ENCODE measurements around the gene FGF19. TPM values are rescaled to one million over a fixed set of nuclear protein-coding genes. Genes with fewer than 3 reads are reported as not detected.

Gene FGF19
- total RNA-seq, 2 experiments from 2014 or later, result 0.10 TPM; not detected in 1

GRCh38 chr11:69732910-69733309, 29.1 kb upstream of the FGF19 start:
- Mint-ChIP-seq H3K4me3 (no peak overlapping the region), H3K36me3 (ENCODE audit: low read depth) (peaks cover 8% of the 10 kb centered on the region), H3K27me3 (ENCODE audit: low read depth) (peaks cover 19% of the 10 kb centered on the region), H3K4me1 (ENCODE audit: low read depth) (no peaks in the 10 kb centered on the region), H3K27ac (no peak overlapping the region), H3K9me3 (peaks cover 15% of the 10 kb centered on the region)
- DNase-seq, result no peak
- CTCF ChIA-PET, result no interaction called here
- intact Hi-C loops (cut with micrococcal nuclease), result no loop called here

- H3K4me3 Mint-ChIP-seq, result no peak overlapping the region
- CTCF ChIA-PET, result no interaction called here
- H3K27me3 Mint-ChIP-seq (ENCODE audit: low read depth), result peaks cover 25% of the 10 kb centered on the region
- DNase-seq, result no peak
- H3K4me1 Mint-ChIP-seq (ENCODE audit: low read depth), result no peaks in the 10 kb centered on the region
- H3K9me3 Mint-ChIP-seq, result peaks cover 15% of the 10 kb centered on the region
- no peak overlapping the region for H3K27ac Mint-ChIP-seq
- peaks cover 8% of the 10 kb centered on the region for H3K36me3 Mint-ChIP-seq (ENCODE audit: low read depth)
- intact Hi-C loops (cut with micrococcal nuclease), result no loop called here
These were observed 27.3 kb upstream of the FGF19 start for GRCh38 chr11:69731110-69731509.

GRCh38 chr11:69730500-69730899, 26.7 kb upstream of the FGF19 start:
- H3K27ac Mint-ChIP-seq, result no peak overlapping the region
- CTCF ChIA-PET, result no interaction called here
- H3K27me3 Mint-ChIP-seq (ENCODE audit: low read depth), result peaks cover 31% of the 10 kb centered on the region
- no peak overlapping the region for H3K4me3 Mint-ChIP-seq
- peaks cover 15% of the 10 kb centered on the region for H3K9me3 Mint-ChIP-seq
- no peak for DNase-seq
- no peaks in the 10 kb centered on the region for H3K4me1 Mint-ChIP-seq (ENCODE audit: low read depth)
- peaks cover 8% of the 10 kb centered on the region for H3K36me3 Mint-ChIP-seq (ENCODE audit: low read depth)
- intact Hi-C loops (cut with micrococcal nuclease), result no loop called here

- Mint-ChIP-seq H3K27me3 (ENCODE audit: low read depth) (peaks cover 28% of the 10 kb centered on the region), H3K4me1 (ENCODE audit: low read depth) (no peaks in the 10 kb centered on the region), H3K4me3 (no peak overlapping the region), H3K9me3 (peaks cover 9% of the 10 kb centered on the region), H3K27ac (no peak overlapping the region), H3K36me3 (ENCODE audit: low read depth) (peaks cover 2% of the 10 kb centered on the region)
- intact Hi-C loops (cut with micrococcal nuclease), result no loop called here
- CTCF ChIA-PET, result no interaction called here
- no peak for DNase-seq
These were observed 25.4 kb upstream of the FGF19 start for GRCh38 chr11:69729252-69729651.

- intact Hi-C loops (cut with micrococcal nuclease), result no loop called here
- H3K36me3 Mint-ChIP-seq (ENCODE audit: low read depth), result no peaks in the 10 kb centered on the region
These were observed 23.4 kb upstream of the FGF19 start for GRCh38 chr11:69727266-69727665.

GRCh38 chr11:69726481-69726880, 22.7 kb upstream of the FGF19 start:
- no peak for DNase-seq
- intact Hi-C loops (cut with micrococcal nuclease), result no loop called here
- CTCF ChIA-PET, result no interaction called here
- Mint-ChIP-seq H3K36me3 (ENCODE audit: low read depth) (no peaks in the 10 kb centered on the region), H3K27ac (no peak overlapping the region), H3K4me1 (ENCODE audit: low read depth) (no peaks in the 10 kb centered on the region), H3K9me3 (no peaks in the 10 kb centered on the region), H3K27me3 (ENCODE audit: low read depth) (peaks cover 45% of the 10 kb centered on the region), H3K4me3 (no peak overlapping the region)

More at GRCh38 chr11:69727266-69727665, 23.4 kb upstream of the FGF19 start:
- CTCF ChIA-PET, result no interaction called here
- H3K4me3 Mint-ChIP-seq, result no peak overlapping the region
- no peaks in the 10 kb centered on the region for H3K4me1 Mint-ChIP-seq (ENCODE audit: low read depth)
- no peak overlapping the region for H3K27ac Mint-ChIP-seq
- no peaks in the 10 kb centered on the region for H3K9me3 Mint-ChIP-seq
- H3K27me3 Mint-ChIP-seq (ENCODE audit: low read depth), result peaks cover 41% of the 10 kb centered on the region
- DNase-seq, result no peak

GRCh38 chr11:69726019-69726418, 22.2 kb upstream of the FGF19 start:
- DNase-seq, result no peak
- intact Hi-C loops (cut with micrococcal nuclease), result no loop called here
- CTCF ChIA-PET, result no interaction called here
- Mint-ChIP-seq H3K27ac (no peak overlapping the region), H3K9me3 (no peaks in the 10 kb centered on the region), H3K27me3 (ENCODE audit: low read depth) (peaks cover 47% of the 10 kb centered on the region), H3K4me3 (no peak overlapping the region), H3K4me1 (ENCODE audit: low read depth) (no peaks in the 10 kb centered on the region), H3K36me3 (ENCODE audit: low read depth) (no peaks in the 10 kb centered on the region)

GRCh38 chr11:69721745-69722144, 17.9 kb upstream of the FGF19 start:
- Mint-ChIP-seq H3K36me3 (ENCODE audit: low read depth) (no peaks in the 10 kb centered on the region), H3K27me3 (ENCODE audit: low read depth) (peaks cover 53% of the 10 kb centered on the region), H3K4me1 (ENCODE audit: low read depth) (no peaks in the 10 kb centered on the region), H3K9me3 (no peaks in the 10 kb centered on the region), H3K27ac (no peak overlapping the region), H3K4me3 (no peak overlapping the region)
- no peak for DNase-seq
- intact Hi-C loops (cut with micrococcal nuclease), result no loop called here
- CTCF ChIA-PET, result interaction anchor here (0.7 kb wide), 1 partner anchor 16 kb away, joined by 3 read pairs; no protein-coding TSS in a partner anchor

- Mint-ChIP-seq H3K4me3 (no peak overlapping the region), H3K9me3 (no peaks in the 10 kb centered on the region), H3K36me3 (ENCODE audit: low read depth) (no peaks in the 10 kb centered on the region), H3K4me1 (ENCODE audit: low read depth) (no peaks in the 10 kb centered on the region), H3K27me3 (ENCODE audit: low read depth) (peaks cover 50% of the 10 kb centered on the region), H3K27ac (no peak overlapping the region)
- no peak for DNase-seq
- CTCF ChIA-PET, result interaction anchor here (0.7 kb wide), 3 partner anchors 11 to 272 kb away, joined by 3 read pairs; no protein-coding TSS in a partner anchor
- intact Hi-C loops (cut with micrococcal nuclease), result no loop called here
These were observed 17.3 kb upstream of the FGF19 start for GRCh38 chr11:69721106-69721505.

- H3K4me3 Mint-ChIP-seq, result no peak overlapping the region
- H3K27ac Mint-ChIP-seq, result no peak overlapping the region
- CTCF ChIA-PET, result interaction anchor here (0.6 to 1.5 kb wide), 3 partner anchors 9 to 551 kb away, joined by 3 to 4 read pairs (median 3); no protein-coding TSS in a partner anchor
- H3K9me3 Mint-ChIP-seq, result no peaks in the 10 kb centered on the region
- peaks cover 43% of the 10 kb centered on the region for H3K27me3 Mint-ChIP-seq (ENCODE audit: low read depth)
- no peaks in the 10 kb centered on the region for H3K4me1 Mint-ChIP-seq (ENCODE audit: low read depth)
- intact Hi-C loops (cut with micrococcal nuclease), result no loop called here
- DNase-seq, result no peak
- no peaks in the 10 kb centered on the region for H3K36me3 Mint-ChIP-seq (ENCODE audit: low read depth)
These were observed 15.1 kb upstream of the FGF19 start for GRCh38 chr11:69718912-69719311.

- no peak overlapping the region for H3K4me3 Mint-ChIP-seq
- CTCF ChIA-PET, result interaction anchor here (1.5 kb wide), 1 partner anchor 9 kb away, joined by 3 read pairs; no protein-coding TSS in a partner anchor
- DNase-seq, result peak; percentile 27
- H3K36me3 Mint-ChIP-seq (ENCODE audit: low read depth), result no peaks in the 10 kb centered on the region
- H3K27me3 Mint-ChIP-seq (ENCODE audit: low read depth), result peaks cover 38% of the 10 kb centered on the region
- no peaks in the 10 kb centered on the region for H3K4me1 Mint-ChIP-seq (ENCODE audit: low read depth)
- no peak overlapping the region for H3K27ac Mint-ChIP-seq
- H3K9me3 Mint-ChIP-seq, result peaks cover 2% of the 10 kb centered on the region
- intact Hi-C loops (cut with micrococcal nuclease), result no loop called here
These were observed 14.3 kb upstream of the FGF19 start for GRCh38 chr11:69718147-69718546.

- intact Hi-C loops (cut with micrococcal nuclease), result no loop called here
- DNase-seq, result no peak
- Mint-ChIP-seq H3K9me3 (peaks cover 2% of the 10 kb centered on the region), H3K36me3 (ENCODE audit: low read depth) (peaks cover 1% of the 10 kb centered on the region), H3K27ac (no peak overlapping the region), H3K4me1 (ENCODE audit: low read depth) (peaks cover 4% of the 10 kb centered on the region), H3K4me3 (no peak overlapping the region), H3K27me3 (ENCODE audit: low read depth) (peaks cover 32% of the 10 kb centered on the region)
- CTCF ChIA-PET, result interaction anchor here (0.7 kb wide), 1 partner anchor 140 kb away, joined by 5 read pairs; no protein-coding TSS in a partner anchor
These were observed 13.3 kb upstream of the FGF19 start for GRCh38 chr11:69716891-69717747.

- H3K36me3 Mint-ChIP-seq (ENCODE audit: low read depth), result peaks cover 1% of the 10 kb centered on the region
- H3K27ac Mint-ChIP-seq, result no peak overlapping the region
- intact Hi-C loops (cut with micrococcal nuclease), result no loop called here
These were observed 12.3 kb upstream of the FGF19 start for GRCh38 chr11:69716099-69716498.

More at GRCh38 chr11:69716099-69716498, 12.3 kb upstream of the FGF19 start:
- CTCF ChIA-PET, result interaction anchor here (1.6 kb wide), 1 partner anchor 47 kb away, joined by 3 read pairs; no protein-coding TSS in a partner anchor
- H3K27me3 Mint-ChIP-seq (ENCODE audit: low read depth), result peaks cover 26% of the 10 kb centered on the region
- no peak for DNase-seq
- H3K9me3 Mint-ChIP-seq, result peaks cover 2% of the 10 kb centered on the region
- H3K4me3 Mint-ChIP-seq, result no peak overlapping the region
- H3K4me1 Mint-ChIP-seq (ENCODE audit: low read depth), result peaks cover 11% of the 10 kb centered on the region

All from activated naive CD4-positive, alpha-beta T cell treated with anti-CD3 and anti-CD28 coated beads for 36 hours (primary cell).